ENCODE measurements around the gene STARD13. TPM values are rescaled to one million over a fixed set of nuclear protein-coding genes. Genes with fewer than 3 reads are reported as not detected.

STARD13 gene
- polyA plus RNA-seq, 5 donors = 17.4 to 26.8 (median 24.6) TPM

DNA sequence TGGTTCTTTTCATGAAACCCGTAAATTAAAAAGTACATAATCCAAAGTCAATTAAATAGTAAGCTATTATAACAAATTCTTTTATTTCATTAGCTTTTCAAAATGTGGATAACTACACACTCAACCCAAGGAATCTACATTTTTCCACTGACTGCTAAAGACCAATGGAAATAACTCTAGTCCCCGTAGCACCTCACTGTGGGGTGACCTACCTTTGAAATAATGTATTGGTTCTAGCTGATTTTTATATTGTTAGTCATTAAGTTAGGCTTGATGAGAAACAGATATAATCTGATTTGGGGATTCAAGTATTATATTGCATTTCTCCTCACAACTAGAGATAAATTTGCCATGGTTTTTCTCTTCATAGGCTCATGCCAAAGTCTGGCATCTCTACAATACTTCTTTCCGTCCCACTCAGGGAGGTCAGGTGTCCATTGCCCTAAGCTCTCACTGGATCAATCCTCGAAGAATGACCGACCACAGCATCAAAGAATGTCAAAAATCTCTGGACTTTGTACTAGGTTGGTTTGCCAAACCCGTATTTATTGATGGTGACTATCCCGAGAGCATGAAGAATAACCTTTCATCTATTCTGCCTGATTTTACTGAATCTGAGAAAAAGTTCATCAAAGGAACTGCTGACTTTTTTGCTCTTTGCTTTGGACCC is 232.0 kb downstream of the STARD13 start:
- DNase-seq = no peak
